Vagina (tissue), 2 donors: Measurements from ENCODE around the gene ATP8B1.

Experiments
- POLR2A ChIP-seq, 2 donors: fragments of 450-650 bp; IDR thresholded peaks; one replicate each; pipeline ENCODE4 v1.6.1; 2017; ENCODE audit warnings: antibody characterized with exemption in 2 of 2, mild to moderate bottlenecking in 2 of 2, moderate library complexity in 2 of 2
- POLR2AphosphoS5 ChIP-seq, 2 donors: sonication (generic); formaldehyde crosslinking; IDR thresholded peaks; one replicate each; pipeline ENCODE4 v1.9.0; 2017; ENCODE audit warnings: antibody characterized with exemption in 2 of 2, mild to moderate bottlenecking in 2 of 2, low read depth in 1 of 2; ENCODE audit not compliant: insufficient read depth in 1 of 2
- TF ChIP-seq, protein P1 (sequence below), 3 experiments: fragments of 450-650 bp in 2 of 3; fragments of 200-600 bp in 1 of 3; sonication (generic) in 1 of 3; IDR thresholded peaks; one replicate each; pipeline ENCODE4 v1.5.1; 2017 to 2019; ENCODE audit warnings: antibody characterized with exemption in 3 of 3, mild to moderate bottlenecking in 2 of 3, moderate library complexity in 2 of 3

GRCh38 chr18:57631697-57632096, 171.4 kb downstream of the ATP8B1 start:
- TF ChIP-seq, protein P1, sequence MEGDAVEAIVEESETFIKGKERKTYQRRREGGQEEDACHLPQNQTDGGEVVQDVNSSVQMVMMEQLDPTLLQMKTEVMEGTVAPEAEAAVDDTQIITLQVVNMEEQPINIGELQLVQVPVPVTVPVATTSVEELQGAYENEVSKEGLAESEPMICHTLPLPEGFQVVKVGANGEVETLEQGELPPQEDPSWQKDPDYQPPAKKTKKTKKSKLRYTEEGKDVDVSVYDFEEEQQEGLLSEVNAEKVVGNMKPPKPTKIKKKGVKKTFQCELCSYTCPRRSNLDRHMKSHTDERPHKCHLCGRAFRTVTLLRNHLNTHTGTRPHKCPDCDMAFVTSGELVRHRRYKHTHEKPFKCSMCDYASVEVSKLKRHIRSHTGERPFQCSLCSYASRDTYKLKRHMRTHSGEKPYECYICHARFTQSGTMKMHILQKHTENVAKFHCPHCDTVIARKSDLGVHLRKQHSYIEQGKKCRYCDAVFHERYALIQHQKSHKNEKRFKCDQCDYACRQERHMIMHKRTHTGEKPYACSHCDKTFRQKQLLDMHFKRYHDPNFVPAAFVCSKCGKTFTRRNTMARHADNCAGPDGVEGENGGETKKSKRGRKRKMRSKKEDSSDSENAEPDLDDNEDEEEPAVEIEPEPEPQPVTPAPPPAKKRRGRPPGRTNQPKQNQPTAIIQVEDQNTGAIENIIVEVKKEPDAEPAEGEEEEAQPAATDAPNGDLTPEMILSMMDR (IDR thresholded peaks at IDR 0.05): no peak
- TF ChIP-seq POLR2A (IDR thresholded peaks at IDR 0.05): no peak
- no peak for TF ChIP-seq POLR2AphosphoS5 (IDR thresholded peaks at IDR 0.05; ENCODE audit: insufficient read depth in 1 of 2, low read depth in 1 of 2)
